ENCODE measurements around the gene CPNE5.

Gene CPNE5

GRCh38 chr6:36875250-36875633 lies 36.0 kb upstream of the CPNE5 start:
- DNase-seq (ENCODE audit: extremely low spot score): no peak
- TF ChIP-seq FOXA1 (IDR thresholded peaks at IDR 0.05) (no peak), HDGF (IDR thresholded peaks at IDR 0.05; ENCODE audit: borderline replicate concordance) (no peak), LEF1 (IDR thresholded peaks at IDR 0.05; ENCODE audit: borderline replicate concordance) (no peak), SP1 (IDR thresholded peaks at IDR 0.05) (no peak), L3MBTL2 (conservative IDR thresholded peaks at IDR 0.05) (no peak), ELF4 (IDR thresholded peaks at IDR 0.05) (no peak), TARDBP (IDR thresholded peaks at IDR 0.05) (no peak), ZNF384 (IDR thresholded peaks at IDR 0.05) (no peak), FOXM1 (IDR thresholded peaks at IDR 0.05; ENCODE audit: borderline replicate concordance) (no peak)
- CTCF ChIA-PET: interaction anchor here (1.0 to 2.7 kb wide), 5 partner anchors 10 to 143 kb away, joined by 3 to 13 read pairs (median 9); partner anchors contain the start of gene C6orf89
- POLR2A ChIA-PET: interaction anchor here (0.7 to 4.1 kb wide), 24 partner anchors 10 to 558 kb away, joined by 3 to 70 read pairs (median 4); partner anchors contain the start of genes C6orf89, CMTR1 and MTCH1

GRCh38 chr6:36874443-36875249 lies 35.4 kb upstream of the CPNE5 start, which contains the start of gene PPIL1:
Gene PPIL1 (minus strand): TSS chr6:36874803. CDS start chr6:36874772, 31 bp downstream.
- peak; percentile 66 for TF ChIP-seq PKNOX1 (IDR thresholded peaks at IDR 0.05)
- no peak for TF ChIP-seq BHLHE40 (IDR thresholded peaks at IDR 0.05; ENCODE audit: borderline replicate concordance)
- peak; percentile 81; the same call in 1 of the 2 replicates for TF ChIP-seq NFRKB (IDR thresholded peaks at IDR 0.05)
- peak; percentile 57; the same call in 1 of the 2 replicates for TF ChIP-seq CTBP1 (IDR thresholded peaks at IDR 0.05; ENCODE audit: borderline replicate concordance)
- TF ChIP-seq L3MBTL2 (conservative IDR thresholded peaks at IDR 0.05): peak; percentile 56
- TF ChIP-seq SUZ12 (IDR thresholded peaks at IDR 0.05): no peak
- peak; percentile 56 for TF ChIP-seq ELF4 (IDR thresholded peaks at IDR 0.05)
- ChIA-PET POLR2A (interaction anchor here (0.5 to 4.1 kb wide), 28 partner anchors 10 to 559 kb away, joined by 3 to 70 read pairs (median 4); partner anchors contain the start of genes C6orf89, CMTR1 and MTCH1), CTCF (interaction anchor here (1.0 to 2.7 kb wide), 7 partner anchors 10 to 143 kb away, joined by 3 to 13 read pairs (median 6); partner anchors contain the start of gene C6orf89)
- peak; percentile 91 for DNase-seq (ENCODE audit: extremely low spot score)

GRCh38 chr6:36873612-36874442 lies 34.6 kb upstream of the CPNE5 start:
- ChIA-PET POLR2A (interaction anchor here (0.5 to 4.1 kb wide), 18 partner anchors 9 to 560 kb away, joined by 3 to 70 read pairs (median 6); partner anchors contain the start of genes C6orf89, CMTR1 and MTCH1), CTCF (interaction anchor here (0.6 to 2.7 kb wide), 8 partner anchors 9 to 426 kb away, joined by 3 to 13 read pairs (median 6); partner anchors contain the start of gene C6orf89)
- no peak for DNase-seq (ENCODE audit: extremely low spot score)
- no peak for TF ChIP-seq ELF4 (IDR thresholded peaks at IDR 0.05)
- no peak for TF ChIP-seq NFRKB (IDR thresholded peaks at IDR 0.05)
- no peak for TF ChIP-seq ZNF384 (IDR thresholded peaks at IDR 0.05)
- TF ChIP-seq FOXK2 (IDR thresholded peaks at IDR 0.05): no peak
- no peak for TF ChIP-seq LEF1 (IDR thresholded peaks at IDR 0.05; ENCODE audit: borderline replicate concordance)
- TF ChIP-seq SP1 (IDR thresholded peaks at IDR 0.05): no peak
- TF ChIP-seq ARNT (IDR thresholded peaks at IDR 0.05): no peak
- no peak for TF ChIP-seq TARDBP (IDR thresholded peaks at IDR 0.05)

GRCh38 chr6:36873115-36873514 lies 33.9 kb upstream of the CPNE5 start:
- no peak for DNase-seq (ENCODE audit: extremely low spot score)
- TF ChIP-seq HDGF (IDR thresholded peaks at IDR 0.05; ENCODE audit: borderline replicate concordance) (no peak), FOXK2 (IDR thresholded peaks at IDR 0.05) (no peak), BHLHE40 (IDR thresholded peaks at IDR 0.05; ENCODE audit: borderline replicate concordance) (no peak), TARDBP (IDR thresholded peaks at IDR 0.05) (no peak), ELF4 (IDR thresholded peaks at IDR 0.05) (no peak), CTBP1 (IDR thresholded peaks at IDR 0.05; ENCODE audit: borderline replicate concordance) (no peak), SUZ12 (IDR thresholded peaks at IDR 0.05) (no peak), FOXA1 (IDR thresholded peaks at IDR 0.05) (no peak), ZNF384 (IDR thresholded peaks at IDR 0.05) (no peak), LEF1 (IDR thresholded peaks at IDR 0.05; ENCODE audit: borderline replicate concordance) (no peak), ARNT (IDR thresholded peaks at IDR 0.05) (no peak), L3MBTL2 (conservative IDR thresholded peaks at IDR 0.05) (no peak), FOXM1 (IDR thresholded peaks at IDR 0.05; ENCODE audit: borderline replicate concordance) (no peak), SP1 (IDR thresholded peaks at IDR 0.05) (no peak), NFRKB (IDR thresholded peaks at IDR 0.05) (no peak), PKNOX1 (IDR thresholded peaks at IDR 0.05) (no peak)
- POLR2A ChIA-PET: interaction anchor here (0.5 to 4.1 kb wide), 9 partner anchors 8 to 145 kb away, joined by 3 to 70 read pairs (median 6); partner anchors contain the start of genes C6orf89 and MTCH1
- CTCF ChIA-PET: interaction anchor here (0.6 to 2.6 kb wide), 8 partner anchors 9 to 427 kb away, joined by 3 to 9 read pairs (median 5); partner anchors contain the start of gene C6orf89

- TF ChIP-seq L3MBTL2 (conservative IDR thresholded peaks at IDR 0.05): no peak
- CTCF ChIA-PET: interaction anchor here (2.0 kb wide), 1 partner anchor 19 kb away, joined by 7 read pairs; no protein-coding TSS in a partner anchor
- POLR2A ChIA-PET: no interaction called here
- DNase-seq (ENCODE audit: extremely low spot score): no peak
These were observed 32.4 kb upstream of the CPNE5 start for GRCh38 chr6:36871686-36872085.
